Caco-2 (cell line): ENCODE results near the gene FIZ1. TPM values are rescaled to one million over a fixed set of nuclear protein-coding genes. Genes with fewer than 3 reads are reported as not detected.

Experiments
- BruUV-seq: library from RNA; stranded (reverse); fragments of 400-500 nt; replicated peaks from 2 replicates; lab custom pipeline; 2021; lab: Mats Ljungman, UMichigan
- CTCF ChIA-PET: fragments of 300-600 bp; sonication (Branson Sonifier 250); formaldehyde crosslinking; loops from one replicate; lab custom pipeline; 2022; ENCODE audit warnings: antibody characterized with exemption; lab: Charles Lee
- POLR2A ChIA-PET: fragments of 300-600 bp; sonication (Branson Sonifier 250); formaldehyde crosslinking; loops from one replicate; lab custom pipeline; 2022; ENCODE audit warnings: antibody characterized with exemption; lab: Charles Lee
- DNase-seq, 2 experiments: peaks; one replicate each; pipeline versions ENCODE4 v3.0.0 to v3.0.0-alpha.2; 2020 to 2022
- H3K27me3 ChIP-seq: replicated peaks from 2 replicates; pipeline ENCODE4 v1.6.0; 2011; ENCODE audit warnings: low read length; ENCODE audit not compliant: control insufficient read depth, insufficient read depth
- H3K36me3 ChIP-seq: 2 replicates; pipeline ENCODE4 v1.5.1; 2011; ENCODE audit warnings: low read length; ENCODE audit not compliant: control insufficient read depth, insufficient read depth
- H3K4me1 ChIP-seq: fragments of 250-450 bp; sonication (Bioruptor Pico); 2 replicates; pipeline ENCODE4 v1.5.1; 2020; ENCODE audit warnings: mild to moderate bottlenecking
- H3K4me3 ChIP-seq: 2 replicates; pipeline ENCODE4 v1.5.1; 2011; ENCODE audit warnings: low read depth, mild to moderate bottlenecking, control low read depth, low read length
- H3K9me3 ChIP-seq: fragments of 250-450 bp; sonication (Bioruptor Pico); 2 replicates; pipeline ENCODE4 v1.5.1; 2020; ENCODE audit warnings: mild to moderate bottlenecking, moderate library complexity
- H3K27ac Mint-ChIP-seq: one replicate; pipeline ENCODE4 v1.8.0; 2022; ENCODE audit warnings: mixed read lengths; ENCODE audit not compliant: unreplicated experiment
- H3K27me3 Mint-ChIP-seq: one replicate; pipeline ENCODE4 v1.8.0; 2022; ENCODE audit warnings: mixed read lengths; ENCODE audit not compliant: insufficient read depth, unreplicated experiment
- H3K36me3 Mint-ChIP-seq: one replicate; pipeline ENCODE4 v1.8.0; 2022; ENCODE audit warnings: mild to moderate bottlenecking, mixed read lengths; ENCODE audit not compliant: insufficient read depth, unreplicated experiment
- H3K4me1 Mint-ChIP-seq: one replicate; pipeline ENCODE4 v1.8.0; 2022; ENCODE audit warnings: low read depth, mixed read lengths; ENCODE audit not compliant: unreplicated experiment
- H3K4me3 Mint-ChIP-seq: one replicate; pipeline ENCODE4 v1.8.0; 2022; ENCODE audit warnings: mild to moderate bottlenecking, moderate library complexity, mixed read lengths; ENCODE audit not compliant: unreplicated experiment
- H3K9me3 Mint-ChIP-seq: one replicate; pipeline ENCODE4 v1.8.0; 2022; ENCODE audit warnings: mixed read lengths; ENCODE audit not compliant: unreplicated experiment
- intact Hi-C: fragments of 100-400 bp; cut with micrococcal nuclease; formaldehyde crosslinking; loops from one replicate; pipeline ENCODE4 v1.10.0; 2022; ENCODE audit not compliant: unreplicated experiment
- total RNA-seq: library from RNA; stranded (reverse); gene quantifications from 2 replicates; pipeline ENCODE4 v1.2.3, GENCODE V29; 2022
- TF ChIP-seq, protein P1 (sequence below), 2 experiments: fragments of 200-600 bp in 1 of 2; IDR thresholded peaks; 1 replicate in 1 of 2; 2 replicates in 1 of 2; pipeline versions ENCODE4 v1.5.1 to v1.8.0; 2011 to 2022; ENCODE audit warnings: antibody characterized with exemption in 1 of 2, control low read depth in 1 of 2, inconsistent platforms in 1 of 2, low read depth in 1 of 2, low read length in 1 of 2, mild to moderate bottlenecking in 1 of 2, moderate library complexity in 1 of 2; ENCODE audit not compliant: insufficient read depth in 1 of 2, severe bottlenecking in 1 of 2, unreplicated experiment in 1 of 2

Gene FIZ1
- total RNA-seq, 1 experiment from 2014 or later = 27.2 TPM

DNA sequence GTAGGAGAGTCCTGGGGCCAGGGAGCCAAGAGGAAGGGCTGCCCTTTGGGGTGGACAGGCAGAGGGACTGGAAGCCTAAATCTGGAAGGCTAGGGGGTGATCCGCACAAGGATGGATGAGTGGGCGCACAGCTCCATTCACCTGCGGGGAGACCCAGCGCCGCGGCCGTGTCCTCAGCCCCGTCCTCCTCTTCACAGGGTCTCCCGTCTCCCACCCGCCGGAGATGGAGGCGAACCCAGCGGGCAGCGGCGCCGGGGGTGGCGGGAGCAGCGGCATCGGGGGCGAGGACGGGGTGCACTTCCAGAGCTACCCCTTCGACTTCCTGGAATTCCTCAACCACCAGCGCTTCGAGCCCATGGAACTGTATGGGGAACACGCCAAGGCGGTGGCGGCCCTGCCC is 14.1 kb upstream of the FIZ1 start:
- Histone ChIP-seq H3K4me1 (no peaks in the 10 kb centered on the region), H3K27me3 (no peaks in the 10 kb centered on the region), H3K4me3 (no peak overlapping the region), H3K9me3 (no peaks in the 10 kb centered on the region), H3K36me3 (no peaks in the 10 kb centered on the region; the same call in 1 of the 2 replicates)
- Mint-ChIP-seq H3K36me3 (peaks cover 18% of the 10 kb centered on the region), H3K27me3 (no peaks in the 10 kb centered on the region), H3K27ac (no peak overlapping the region), H3K9me3 (no peaks in the 10 kb centered on the region), H3K4me1 (no peaks in the 10 kb centered on the region), H3K4me3 (no peak overlapping the region)
- CTCF ChIA-PET = no interaction called here
- TF ChIP-seq, protein P1, sequence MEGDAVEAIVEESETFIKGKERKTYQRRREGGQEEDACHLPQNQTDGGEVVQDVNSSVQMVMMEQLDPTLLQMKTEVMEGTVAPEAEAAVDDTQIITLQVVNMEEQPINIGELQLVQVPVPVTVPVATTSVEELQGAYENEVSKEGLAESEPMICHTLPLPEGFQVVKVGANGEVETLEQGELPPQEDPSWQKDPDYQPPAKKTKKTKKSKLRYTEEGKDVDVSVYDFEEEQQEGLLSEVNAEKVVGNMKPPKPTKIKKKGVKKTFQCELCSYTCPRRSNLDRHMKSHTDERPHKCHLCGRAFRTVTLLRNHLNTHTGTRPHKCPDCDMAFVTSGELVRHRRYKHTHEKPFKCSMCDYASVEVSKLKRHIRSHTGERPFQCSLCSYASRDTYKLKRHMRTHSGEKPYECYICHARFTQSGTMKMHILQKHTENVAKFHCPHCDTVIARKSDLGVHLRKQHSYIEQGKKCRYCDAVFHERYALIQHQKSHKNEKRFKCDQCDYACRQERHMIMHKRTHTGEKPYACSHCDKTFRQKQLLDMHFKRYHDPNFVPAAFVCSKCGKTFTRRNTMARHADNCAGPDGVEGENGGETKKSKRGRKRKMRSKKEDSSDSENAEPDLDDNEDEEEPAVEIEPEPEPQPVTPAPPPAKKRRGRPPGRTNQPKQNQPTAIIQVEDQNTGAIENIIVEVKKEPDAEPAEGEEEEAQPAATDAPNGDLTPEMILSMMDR (IDR thresholded peaks at IDR 0.05; ENCODE audit: insufficient read depth in 1 of 2, low read depth in 1 of 2, low read length in 1 of 2, severe bottlenecking in 1 of 2, unreplicated experiment in 1 of 2) = no peak
- DNase-seq = no peak
- intact Hi-C loops = no loop called here
- POLR2A ChIA-PET = no interaction called here
- BruUV-seq = no TSS peak

DNA sequence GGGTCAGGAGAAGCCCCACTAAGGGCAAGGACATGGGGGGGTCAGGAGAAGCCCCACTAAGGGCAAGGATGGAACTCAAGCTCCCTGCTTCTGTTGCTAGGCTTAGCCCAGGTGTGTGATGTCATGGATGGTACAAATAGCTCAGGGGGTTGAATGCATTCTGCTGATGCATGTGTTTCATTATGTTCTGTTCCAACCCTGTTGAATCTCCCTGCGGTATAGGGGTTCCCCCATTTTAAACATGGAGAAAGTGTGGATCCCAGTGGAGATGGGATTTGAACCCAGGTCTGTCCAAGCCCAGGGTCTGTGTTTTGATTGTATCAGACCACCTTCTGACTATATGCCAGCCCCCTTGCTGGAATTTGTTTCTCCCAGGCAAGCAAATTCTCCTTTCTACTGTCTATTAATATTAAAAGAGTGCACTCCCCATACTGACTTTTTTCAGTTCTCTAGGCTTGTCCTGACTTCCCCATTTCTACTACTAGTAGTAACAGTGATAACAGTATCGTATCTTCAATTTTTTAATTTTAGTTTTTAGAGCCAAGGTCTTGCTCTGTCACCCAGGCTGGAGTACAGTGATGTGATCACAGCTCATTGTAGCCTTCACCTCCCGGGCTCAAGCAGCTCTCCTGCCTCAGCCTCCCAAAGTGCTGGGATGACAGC is 12.8 kb upstream of the FIZ1 start:
- H3K27me3 Mint-ChIP-seq = no peaks in the 10 kb centered on the region
- POLR2A ChIA-PET = no interaction called here

DNA sequence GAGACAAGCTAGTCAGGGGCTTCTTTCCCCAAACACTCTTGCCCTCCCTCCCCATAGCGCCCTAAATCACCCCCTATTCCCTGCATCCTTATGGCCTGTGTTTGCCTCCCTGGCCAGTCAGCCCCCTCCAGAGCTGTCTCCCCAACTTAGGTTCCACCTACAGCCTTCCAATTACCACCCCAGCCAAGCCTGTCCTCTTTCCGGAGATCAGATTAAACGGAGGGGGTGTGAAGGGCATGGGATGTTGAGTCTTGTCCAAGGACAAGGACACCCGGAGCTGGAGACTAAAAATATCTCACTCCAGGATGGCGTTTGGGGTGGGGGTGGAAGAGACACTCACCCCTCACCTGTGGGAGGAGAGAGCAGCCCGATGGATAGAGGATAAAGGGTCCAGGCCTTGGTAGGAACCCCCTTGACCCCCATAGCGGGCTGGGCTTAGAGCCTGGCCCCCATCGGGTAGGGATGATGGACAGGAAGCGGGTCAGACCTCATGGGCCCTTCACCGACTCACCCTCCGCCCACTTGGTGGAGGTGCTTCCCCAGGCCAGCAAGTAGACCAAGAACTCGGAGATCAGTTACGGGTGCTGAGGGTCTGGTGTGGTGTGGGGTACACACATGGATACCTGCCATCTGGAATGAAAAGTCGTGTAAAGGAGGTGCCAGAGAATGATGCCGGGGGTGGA is 12.1 kb upstream of the FIZ1 start:
- no peak for DNase-seq
- no peaks in the 10 kb centered on the region for H3K9me3 ChIP-seq
- ChIA-PET POLR2A (no interaction called here), CTCF (no interaction called here)
- H3K27me3 ChIP-seq = no peaks in the 10 kb centered on the region
- no TSS peak for BruUV-seq
- H3K4me1 ChIP-seq = peaks cover 5% of the 10 kb centered on the region; the same call in 1 of the 2 replicates
- intact Hi-C loops = no loop called here
- H3K27me3 Mint-ChIP-seq = no peaks in the 10 kb centered on the region
- peaks cover 13% of the 10 kb centered on the region for H3K36me3 Mint-ChIP-seq
- no peak overlapping the region for H3K4me3 ChIP-seq
- no peaks in the 10 kb centered on the region for H3K9me3 Mint-ChIP-seq
- H3K4me3 Mint-ChIP-seq = no peak overlapping the region
- peaks cover 5% of the 10 kb centered on the region for H3K4me1 Mint-ChIP-seq
- TF ChIP-seq, protein P1 (IDR thresholded peaks at IDR 0.05; ENCODE audit: insufficient read depth in 1 of 2, low read depth in 1 of 2, low read length in 1 of 2, severe bottlenecking in 1 of 2, unreplicated experiment in 1 of 2) = no peak
- peak overlapping the region; percentile 31 for H3K27ac Mint-ChIP-seq
- no peaks in the 10 kb centered on the region for H3K36me3 ChIP-seq

More for the DNA sequence above, 12.8 kb upstream of the FIZ1 start:
- intact Hi-C loops = no loop called here
- Mint-ChIP-seq H3K36me3 (peaks cover 14% of the 10 kb centered on the region), H3K4me1 (no peaks in the 10 kb centered on the region), H3K4me3 (no peak overlapping the region), H3K9me3 (no peaks in the 10 kb centered on the region), H3K27ac (no peak overlapping the region)
- H3K36me3 ChIP-seq = no peaks in the 10 kb centered on the region
- CTCF ChIA-PET = no interaction called here
- H3K27me3 ChIP-seq = no peaks in the 10 kb centered on the region
- no TSS peak for BruUV-seq
- no peak for DNase-seq
- no peaks in the 10 kb centered on the region for H3K9me3 ChIP-seq
- H3K4me3 ChIP-seq = no peak overlapping the region
- TF ChIP-seq, protein P1 (IDR thresholded peaks at IDR 0.05; ENCODE audit: insufficient read depth in 1 of 2, low read depth in 1 of 2, low read length in 1 of 2, severe bottlenecking in 1 of 2, unreplicated experiment in 1 of 2) = no peak
- no peaks in the 10 kb centered on the region for H3K4me1 ChIP-seq
